ENCODE measurements around the gene ADRB2. TPM values are rescaled to one million over a fixed set of nuclear protein-coding genes. Genes with fewer than 3 reads are reported as not detected.
A peak's percentile ranks its signal among the peaks of the same experiment; 100 is the strongest.

ADRB2 gene
- total RNA-seq, 1 experiment from 2014 or later = 0.26 TPM

- no CpG with 5 or more reads among the region's 9 CpGs for WGBS (ENCODE audit: extremely low coverage, insufficient read length, low lambda C conversion rate)
- no peak overlapping the region for H2BK120ac ChIP-seq (ENCODE audit: low read depth, low read length, poor library complexity, severe bottlenecking)
- peak overlapping the region; percentile 64 for H3K4me2 ChIP-seq (ENCODE audit: insufficient read depth, insufficient read length, low read length)
- Mint-ChIP-seq H3K27ac (peak overlapping the region in 1 of 3 experiments; percentile 35; a peak in 1 of 7 replicates), H3K9me3 (no peaks in the 10 kb centered on the region), H3K4me1 (peaks cover 27 to 36% of the 10 kb centered on the region in 2 experiments), H3K36me3 (ENCODE audit: insufficient read depth in 1 of 3, low read depth in 3 of 3) (no peaks in the 10 kb centered on the region), H3K4me3 (peak overlapping the region; percentile 84 to 88), H3K27me3 (ENCODE audit: low read depth) (peaks cover 47% of the 10 kb centered on the region)
- H4K5ac ChIP-seq (ENCODE audit: insufficient read length, low read depth, low read length) = no peak overlapping the region
- peaks cover 4% of the 10 kb centered on the region; the same call in 1 of the 2 replicates for H3K27me3 ChIP-seq (ENCODE audit: insufficient read depth, low read length)
- H3K9me3 ChIP-seq (ENCODE audit: control insufficient read depth, low read depth, low read length) = no peaks in the 10 kb centered on the region
- no peaks in the 10 kb centered on the region for H4K20me1 ChIP-seq (ENCODE audit: control insufficient read depth, insufficient read depth, insufficient read length)
- H3K27ac ChIP-seq (ENCODE audit: insufficient read length, low read depth, low read length) = no peak overlapping the region
- no peak overlapping the region for H4K91ac ChIP-seq (ENCODE audit: insufficient read length, low read depth, low read length)
- no peak overlapping the region for H3T11ph ChIP-seq (ENCODE audit: low read length)
- no peaks in the 10 kb centered on the region for H3K23me2 ChIP-seq (ENCODE audit: insufficient read length, low read depth, low read length, poor library complexity, severe bottlenecking)
- no peak overlapping the region for H2BK5ac ChIP-seq (ENCODE audit: insufficient read length, low read length)
- no peaks in the 10 kb centered on the region for H3K4me1 ChIP-seq (ENCODE audit: insufficient read depth, low read length)
- H3K14ac ChIP-seq (ENCODE audit: insufficient read depth, low read length) = no peak overlapping the region
- no peaks in the 10 kb centered on the region for H3K79me1 ChIP-seq (ENCODE audit: insufficient read depth, low read depth, low read length, poor library complexity, severe bottlenecking)
- H4K8ac ChIP-seq (replicated peaks; ENCODE audit: insufficient read length, low read depth, low read length) = no peak overlapping the region
- H3K23ac ChIP-seq (ENCODE audit: insufficient read length, low read depth, low read length) = no peak overlapping the region
- H2BK20ac ChIP-seq (ENCODE audit: low read depth, low read length, poor library complexity, severe bottlenecking) = no peak overlapping the region
- DNase-seq = no peak
- H3K18ac ChIP-seq (ENCODE audit: insufficient read length, low read depth, low read length) = no peak overlapping the region
- no peak for TF ChIP-seq CTCF (conservative IDR thresholded peaks at IDR 0.05)
- no peak overlapping the region for H3K4ac ChIP-seq (ENCODE audit: low read depth, low read length)
- no peaks in the 10 kb centered on the region for H3K79me2 ChIP-seq (ENCODE audit: insufficient read depth, low read length)
- no peak overlapping the region for H3K56ac ChIP-seq (ENCODE audit: insufficient read length, low read depth, low read length)
- H2BK15ac ChIP-seq (ENCODE audit: low read depth, low read length) = no peak overlapping the region
- H2AK5ac ChIP-seq (ENCODE audit: insufficient read length, low read length) = no peak overlapping the region
- no peak overlapping the region for H2BK12ac ChIP-seq (ENCODE audit: insufficient read length, low read depth, low read length)
- no peak overlapping the region for H2AFZ ChIP-seq (ENCODE audit: low read length)
- no peak overlapping the region for H3K9ac ChIP-seq (ENCODE audit: extremely low read depth, insufficient read length, low read length)
Measured at GRCh38 chr5:148825716-148826052, 727 bp upstream of the ADRB2 start.

Data from H9 (cell line).